Measurements from ENCODE around the gene BCL6B. TPM values are rescaled to one million over a fixed set of nuclear protein-coding genes. Genes with fewer than 3 reads are reported as not detected.
A peak's percentile ranks its signal among the peaks of the same experiment; 100 is the strongest.
"Not testable (repeated sequence)": the region's sequence is repeated elsewhere in the genome, so short reads cannot be mapped to it uniquely, and the experiment has no call there.

Gene BCL6B
- polyA plus RNA-seq, 3 donors: 0.06 TPM; not detected in 2

DNA sequence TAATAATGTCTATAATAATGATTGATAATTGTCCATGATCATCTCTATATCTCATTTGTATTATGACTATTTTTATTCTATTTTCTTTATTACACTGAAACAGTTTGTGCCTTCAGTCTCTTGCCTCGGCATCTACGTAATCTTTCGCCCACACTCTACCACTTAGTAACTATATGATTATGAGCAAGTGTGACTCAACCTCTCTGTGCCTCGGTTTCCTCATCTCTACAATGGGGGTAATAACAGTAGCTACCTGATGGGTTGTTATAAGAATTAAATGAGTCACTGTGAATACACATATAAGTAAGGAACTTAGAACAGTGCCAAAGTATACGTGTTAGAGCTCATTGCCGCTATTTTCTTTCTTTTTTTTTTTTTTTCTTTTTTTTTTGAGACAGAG is 24.7 kb downstream of the BCL6B start:
- no CpG with 5 or more reads among the region's 6 CpGs for WGBS (ENCODE audit: insufficient coverage)
- Histone ChIP-seq H4K20me1 (ENCODE audit: insufficient read depth, low read length) (peaks cover 3% of the 10 kb centered on the region), H3K4me1 (ENCODE audit: control insufficient read depth in 1 of 2, insufficient read depth in 2 of 2, low read length in 2 of 2) (peaks cover 42 to 46% of the 10 kb centered on the region in 2 donors), H3K9me3 (replicated peaks in 1 of 2; ENCODE audit: control insufficient read depth in 1 of 2, insufficient read depth in 1 of 2, low read length in 2 of 2) (peaks cover 0 to 4% of the 10 kb centered on the region in 2 donors), H2AFZ (ENCODE audit: insufficient read depth, low read depth, low read length, poor library complexity, severe bottlenecking) (no peak overlapping the region), H3K4me2 (replicated peaks; ENCODE audit: extremely low read depth, low read length, poor library complexity, severe bottlenecking) (no peak overlapping the region), H3K27ac (ENCODE audit: low read depth in 1 of 2, low read length in 2 of 2) (no peak overlapping the region), H3K4me3 (replicated peaks in 1 of 3; ENCODE audit: low read depth in 2 of 3, low read length in 3 of 3) (no peak overlapping the region), H3K9ac (ENCODE audit: insufficient read depth, low read length, poor library complexity, severe bottlenecking) (no peak overlapping the region), H3K27me3 (ENCODE audit: control insufficient read depth in 2 of 2, insufficient read depth in 2 of 2, low read length in 2 of 2) (peaks cover 19 to 31% of the 10 kb centered on the region in 2 donors), H3K79me2 (ENCODE audit: insufficient read depth, low read length) (no peaks in the 10 kb centered on the region), H3K36me3 (replicated peaks in 1 of 2; ENCODE audit: control insufficient read depth in 1 of 2, insufficient read depth in 2 of 2, low read length in 2 of 2) (no peaks in the 10 kb centered on the region)
- TF ChIP-seq, protein P1, sequence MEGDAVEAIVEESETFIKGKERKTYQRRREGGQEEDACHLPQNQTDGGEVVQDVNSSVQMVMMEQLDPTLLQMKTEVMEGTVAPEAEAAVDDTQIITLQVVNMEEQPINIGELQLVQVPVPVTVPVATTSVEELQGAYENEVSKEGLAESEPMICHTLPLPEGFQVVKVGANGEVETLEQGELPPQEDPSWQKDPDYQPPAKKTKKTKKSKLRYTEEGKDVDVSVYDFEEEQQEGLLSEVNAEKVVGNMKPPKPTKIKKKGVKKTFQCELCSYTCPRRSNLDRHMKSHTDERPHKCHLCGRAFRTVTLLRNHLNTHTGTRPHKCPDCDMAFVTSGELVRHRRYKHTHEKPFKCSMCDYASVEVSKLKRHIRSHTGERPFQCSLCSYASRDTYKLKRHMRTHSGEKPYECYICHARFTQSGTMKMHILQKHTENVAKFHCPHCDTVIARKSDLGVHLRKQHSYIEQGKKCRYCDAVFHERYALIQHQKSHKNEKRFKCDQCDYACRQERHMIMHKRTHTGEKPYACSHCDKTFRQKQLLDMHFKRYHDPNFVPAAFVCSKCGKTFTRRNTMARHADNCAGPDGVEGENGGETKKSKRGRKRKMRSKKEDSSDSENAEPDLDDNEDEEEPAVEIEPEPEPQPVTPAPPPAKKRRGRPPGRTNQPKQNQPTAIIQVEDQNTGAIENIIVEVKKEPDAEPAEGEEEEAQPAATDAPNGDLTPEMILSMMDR (IDR thresholded peaks at IDR 0.05): no peak
- Mint-ChIP-seq H3K27me3 (ENCODE audit: low read depth in 3 of 3) (peaks cover 29 to 36% (median 35%) of the 10 kb centered on the region in 3 donors), H3K27ac (no peak overlapping the region), H3K4me1 (peaks cover 29% of the 10 kb centered on the region), H3K9me3 (peaks cover 0 to 7% (median 3%) of the 10 kb centered on the region in 7 donors), H3K4me3 (no peak overlapping the region), H3K36me3 (peaks cover 0 to 1% of the 10 kb centered on the region in 2 donors)
- intact Hi-C loops (cut with micrococcal nuclease): loop anchor here in 1 of 2 donors (2.0 kb wide), 1 partner anchor 249 kb away; no protein-coding TSS in a partner anchor
- no peak for DNase-seq

DNA sequence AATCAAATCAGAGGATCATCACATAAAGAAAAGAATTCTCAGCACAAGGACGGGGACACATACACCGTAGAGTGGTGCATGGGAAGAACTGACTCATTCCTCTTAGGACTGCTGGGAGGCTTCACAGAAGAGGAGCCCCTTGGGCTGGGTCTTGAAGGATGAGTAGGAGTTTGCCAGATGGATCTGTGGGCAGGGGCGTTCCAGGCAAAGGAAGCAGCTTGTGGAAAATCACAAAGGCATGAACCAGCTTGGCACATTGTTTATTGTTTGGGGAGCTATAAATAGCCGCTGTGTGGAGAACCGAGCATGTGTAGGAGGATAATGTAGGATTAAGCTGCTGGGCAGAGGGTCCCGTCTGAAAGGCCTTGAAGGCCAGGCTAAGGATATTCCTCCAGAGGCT is 26.1 kb downstream of the BCL6B start:
- Histone ChIP-seq H2AFZ (ENCODE audit: insufficient read depth, low read depth, low read length, poor library complexity, severe bottlenecking) (no peak overlapping the region), H3K27ac (ENCODE audit: low read depth in 1 of 2, low read length in 2 of 2) (no peak overlapping the region), H3K9me3 (replicated peaks in 1 of 2; ENCODE audit: control insufficient read depth in 1 of 2, insufficient read depth in 1 of 2, low read length in 2 of 2) (peaks cover 0 to 2% of the 10 kb centered on the region in 2 donors), H3K79me2 (ENCODE audit: insufficient read depth, low read length) (no peaks in the 10 kb centered on the region), H3K4me1 (ENCODE audit: control insufficient read depth in 1 of 2, insufficient read depth in 2 of 2, low read length in 2 of 2) (peaks cover 29 to 40% of the 10 kb centered on the region in 2 donors), H3K36me3 (replicated peaks in 1 of 2; ENCODE audit: control insufficient read depth in 1 of 2, insufficient read depth in 2 of 2, low read length in 2 of 2) (no peaks in the 10 kb centered on the region), H3K4me3 (replicated peaks in 1 of 3; ENCODE audit: low read depth in 2 of 3, low read length in 3 of 3) (no peak overlapping the region), H3K9ac (ENCODE audit: insufficient read depth, low read length, poor library complexity, severe bottlenecking) (no peak overlapping the region), H3K4me2 (replicated peaks; ENCODE audit: extremely low read depth, low read length, poor library complexity, severe bottlenecking) (no peak overlapping the region), H3K27me3 (ENCODE audit: control insufficient read depth in 2 of 2, insufficient read depth in 2 of 2, low read length in 2 of 2) (peaks cover 5 to 17% of the 10 kb centered on the region in 2 donors), H4K20me1 (ENCODE audit: insufficient read depth, low read length) (no peaks in the 10 kb centered on the region)
- Mint-ChIP-seq H3K27ac (peak overlapping the region in 1 of 7 donors; percentile 21), H3K36me3 (peaks cover 0 to 2% of the 10 kb centered on the region in 2 donors), H3K27me3 (ENCODE audit: low read depth in 3 of 3) (peaks cover 20 to 22% (median 22%) of the 10 kb centered on the region in 3 donors), H3K4me3 (no peak overlapping the region), H3K4me1 (peaks cover 30% of the 10 kb centered on the region), H3K9me3 (peaks cover 0 to 4% (median 0%) of the 10 kb centered on the region in 7 donors)
- 96% methylated on average over 3 of the region's 6 CpGs for WGBS (ENCODE audit: insufficient coverage)
- intact Hi-C loops (cut with micrococcal nuclease): no loop called here
- TF ChIP-seq, protein P1 (IDR thresholded peaks at IDR 0.05): no peak
- no peak for DNase-seq

DNA sequence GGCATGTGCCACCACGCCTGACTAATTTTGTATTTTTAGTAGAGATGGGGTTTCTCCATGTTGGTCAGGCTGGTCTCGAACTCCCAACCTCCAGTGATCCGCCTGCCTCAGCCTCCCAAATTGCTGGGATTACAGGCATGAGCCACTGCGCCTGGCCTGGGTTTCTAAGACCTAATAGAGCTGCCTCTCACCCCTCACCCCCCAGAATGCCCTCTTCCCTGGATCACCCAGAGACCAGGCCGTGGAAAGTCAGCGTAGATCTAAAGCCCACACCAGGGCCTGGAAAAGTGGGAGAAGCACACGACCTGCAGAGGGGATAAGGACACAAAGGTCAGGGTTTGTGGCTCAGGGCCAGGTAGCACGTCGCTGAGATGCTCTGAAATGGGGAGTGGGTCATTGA is 27.7 kb downstream of the BCL6B start:
- H3K9me3 Mint-ChIP-seq: not testable (repeated sequence)

More for the DNA sequence above, 27.7 kb downstream of the BCL6B start:
- H3K4me3 ChIP-seq (replicated peaks in 1 of 3; ENCODE audit: low read depth in 2 of 3, low read length in 3 of 3); H3K27me3 Mint-ChIP-seq (ENCODE audit: low read depth in 3 of 3); H3K4me3 Mint-ChIP-seq; H4K20me1 ChIP-seq (ENCODE audit: insufficient read depth, low read length); H3K79me2 ChIP-seq (ENCODE audit: insufficient read depth, low read length); H3K36me3 ChIP-seq (replicated peaks in 1 of 2; ENCODE audit: control insufficient read depth in 1 of 2, insufficient read depth in 2 of 2, low read length in 2 of 2); H3K9me3 ChIP-seq (replicated peaks in 1 of 2; ENCODE audit: control insufficient read depth in 1 of 2, insufficient read depth in 1 of 2, low read length in 2 of 2); DNase-seq; H3K9ac ChIP-seq (ENCODE audit: insufficient read depth, low read length, poor library complexity, severe bottlenecking); H2AFZ ChIP-seq (ENCODE audit: insufficient read depth, low read depth, low read length, poor library complexity, severe bottlenecking); H3K36me3 Mint-ChIP-seq; H3K27me3 ChIP-seq (ENCODE audit: control insufficient read depth in 2 of 2, insufficient read depth in 2 of 2, low read length in 2 of 2); H3K27ac Mint-ChIP-seq; H3K4me2 ChIP-seq (replicated peaks; ENCODE audit: extremely low read depth, low read length, poor library complexity, severe bottlenecking); H3K27ac ChIP-seq (ENCODE audit: low read depth in 1 of 2, low read length in 2 of 2): not testable (repeated sequence)
- peaks cover 30 to 47% of the 10 kb centered on the region in 2 donors for H3K4me1 ChIP-seq (ENCODE audit: control insufficient read depth in 1 of 2, insufficient read depth in 2 of 2, low read length in 2 of 2)
- intact Hi-C loops (cut with micrococcal nuclease): loop anchor here in 1 of 2 donors (5.0 kb wide), 1 partner anchor 47 kb away; no protein-coding TSS in a partner anchor
- WGBS (ENCODE audit: insufficient coverage): 89% methylated on average over 6 of the region's 9 CpGs
- H3K4me1 Mint-ChIP-seq: peaks cover 37% of the 10 kb centered on the region
